ENCODE measurements around the gene TADA1.
A peak's percentile ranks its signal among the peaks of the same experiment; 100 is the strongest.
"Not testable (repeated sequence)": the region's sequence is repeated elsewhere in the genome, so short reads cannot be mapped to it uniquely, and the experiment has no call there.

The TADA1 gene

GRCh38 chr1:166895766-166896165 lies 19.7 kb upstream of the TADA1 start:
- no peak overlapping the region for H3K4me3 ChIP-seq (ENCODE audit: low read depth, low read length)
- TF ChIP-seq CTCF (IDR thresholded peaks at IDR 0.05; ENCODE audit: insufficient read depth, low read depth, low read length, missing control alignments) = no peak
- DNase-seq (ENCODE audit: low read depth) = no peak

GRCh38 chr1:166889776-166890175 lies 13.7 kb upstream of the TADA1 start:
- no peak for DNase-seq (ENCODE audit: low read depth)
- H3K4me3 ChIP-seq (ENCODE audit: low read depth, low read length) = no peak overlapping the region
- no peak for TF ChIP-seq CTCF (IDR thresholded peaks at IDR 0.05; ENCODE audit: insufficient read depth, low read depth, low read length, missing control alignments)

GRCh38 chr1:166888373-166889111 lies 12.5 kb upstream of the TADA1 start:
- H3K4me3 ChIP-seq (ENCODE audit: low read depth, low read length) = no peak overlapping the region
- no peak for DNase-seq (ENCODE audit: low read depth)
- TF ChIP-seq CTCF (IDR thresholded peaks at IDR 0.05; ENCODE audit: insufficient read depth, low read depth, low read length, missing control alignments) = no peak

- no peak overlapping the region for H3K4me3 ChIP-seq (ENCODE audit: low read depth, low read length)
- DNase-seq (ENCODE audit: low read depth) = peak; percentile 36
- no peak for TF ChIP-seq CTCF (IDR thresholded peaks at IDR 0.05; ENCODE audit: insufficient read depth, low read depth, low read length, missing control alignments)
Observed at GRCh38 chr1:166884971-166885370, 8.9 kb upstream of the TADA1 start.

GRCh38 chr1:166884040-166884642 lies 8.1 kb upstream of the TADA1 start:
- peak; percentile 22 for DNase-seq (ENCODE audit: low read depth)
- TF ChIP-seq CTCF (IDR thresholded peaks at IDR 0.05; ENCODE audit: insufficient read depth, low read depth, low read length, missing control alignments) = peak; percentile 46
- no peak overlapping the region for H3K4me3 ChIP-seq (ENCODE audit: low read depth, low read length)

GRCh38 chr1:166882893-166883292 lies 6.8 kb upstream of the TADA1 start:
- H3K4me3 ChIP-seq (ENCODE audit: low read depth, low read length) = no peak overlapping the region
- TF ChIP-seq CTCF (IDR thresholded peaks at IDR 0.05; ENCODE audit: insufficient read depth, low read depth, low read length, missing control alignments) = no peak
- no peak for DNase-seq (ENCODE audit: low read depth)

- not testable (repeated sequence) for H3K4me3 ChIP-seq (ENCODE audit: low read depth, low read length); DNase-seq (ENCODE audit: low read depth)
Observed at GRCh38 chr1:166878173-166878917, 2.3 kb upstream of the TADA1 start.
